ENCODE data around the gene FAM83D. TPM values are rescaled to one million over a fixed set of nuclear protein-coding genes. Genes with fewer than 3 reads are reported as not detected.

Gene FAM83D
- total RNA-seq, 1 experiment from 2014 or later: 66.9 TPM

- Mint-ChIP-seq H3K27me3 (ENCODE audit: low read depth) (no peaks in the 10 kb centered on the region), H3K27ac (peak overlapping the region; percentile 98)
- no peak for ATAC-seq
Measured at GRCh38 chr20:38961530-38962043, 35.4 kb downstream of the FAM83D start.

DNA sequence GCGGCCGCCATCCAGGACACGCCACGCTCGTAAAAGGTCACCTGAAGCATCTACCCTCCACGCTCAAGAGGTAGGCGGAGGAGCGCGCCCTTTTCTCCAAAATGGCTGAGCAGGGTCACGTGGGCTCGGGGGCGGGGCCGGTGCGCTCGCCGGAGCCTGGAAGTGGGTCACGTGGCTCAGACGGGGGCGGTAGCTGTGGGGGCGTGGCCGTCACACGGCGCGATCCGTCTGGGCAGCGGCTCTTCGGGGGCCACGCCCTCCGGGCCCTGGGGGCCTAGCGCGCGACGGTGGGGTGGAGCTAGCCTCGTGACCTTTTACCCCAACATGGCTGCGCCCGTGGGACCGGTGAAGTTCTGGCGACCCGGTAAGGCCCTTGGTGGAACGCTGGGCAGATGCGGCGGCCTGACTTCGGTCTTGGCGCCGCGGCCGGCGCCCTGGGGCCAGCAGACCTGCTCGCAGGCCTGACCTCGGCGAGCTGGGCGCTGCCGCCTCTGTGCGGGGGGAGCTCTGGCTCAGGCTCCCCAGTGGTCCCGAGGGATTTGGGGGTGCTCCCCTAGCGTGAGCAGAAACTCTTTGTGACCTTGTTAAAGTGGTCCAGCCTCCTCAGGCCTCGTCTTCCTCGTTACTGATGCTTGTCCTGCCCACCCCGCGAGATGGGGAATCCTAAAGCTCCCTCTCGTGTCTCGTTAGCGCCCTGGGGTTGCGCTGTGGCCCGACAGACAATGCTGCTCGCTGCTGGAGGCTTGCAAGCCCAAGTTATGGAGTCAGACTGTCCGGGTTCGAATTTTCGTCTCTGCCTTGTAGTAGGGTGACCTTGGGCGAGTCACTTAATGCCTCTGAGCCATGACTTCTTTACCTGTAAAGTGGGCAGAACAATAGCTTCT is 36.1 kb downstream of the FAM83D start, which contains the start of gene DHX35:
DHX35 (plus strand) TSS at position 301 of the 884 bp plus-strand sequence; CDS start at position 325, 24 bp downstream.
- Mint-ChIP-seq H3K4me1 (peaks cover 24% of the 10 kb centered on the region), H3K36me3 (peaks cover 7% of the 10 kb centered on the region), H3K4me3 (peak within 1 kb of the TSS; percentile 97), H3K9me3 (no peaks in the 10 kb centered on the region), H3K27ac (peak within 1 kb of the TSS; percentile 99), H3K27me3 (ENCODE audit: low read depth) (no peaks in the 10 kb centered on the region)
- CTCF ChIA-PET: interaction anchor here (0.7 to 2.8 kb wide), 13 partner anchors 9 to 313 kb away, joined by 3 to 15 read pairs (median 5); partner anchors contain the start of gene FAM83D
- POLR2A ChIA-PET: interaction anchor here (0.6 to 2.0 kb wide), 7 partner anchors 17 to 236 kb away, joined by 3 to 21 read pairs (median 5); partner anchors contain the start of gene FAM83D
- DNase-seq (ENCODE audit: low spot score): peak; percentile 98
- peak; percentile 99 for ATAC-seq
- no peak for TF ChIP-seq ZNF396 (CRISPR knock-in tag; IDR thresholded peaks at IDR 0.05; ENCODE audit: borderline replicate concordance)
- peak; percentile 69 for TF ChIP-seq ESRRA (CRISPR knock-in tag; IDR thresholded peaks at IDR 0.05; ENCODE audit: borderline replicate concordance)
- TF ChIP-seq SP1 (CRISPR knock-in tag; conservative IDR thresholded peaks at IDR 0.05): peak; percentile 97
- TF ChIP-seq ZNF263 (CRISPR knock-in tag; IDR thresholded peaks at IDR 0.05; ENCODE audit: low read depth): peak; percentile 65
- peak; percentile 86 for TF ChIP-seq NR2C2 (CRISPR knock-in tag; IDR thresholded peaks at IDR 0.05)
- TF ChIP-seq, protein P1, sequence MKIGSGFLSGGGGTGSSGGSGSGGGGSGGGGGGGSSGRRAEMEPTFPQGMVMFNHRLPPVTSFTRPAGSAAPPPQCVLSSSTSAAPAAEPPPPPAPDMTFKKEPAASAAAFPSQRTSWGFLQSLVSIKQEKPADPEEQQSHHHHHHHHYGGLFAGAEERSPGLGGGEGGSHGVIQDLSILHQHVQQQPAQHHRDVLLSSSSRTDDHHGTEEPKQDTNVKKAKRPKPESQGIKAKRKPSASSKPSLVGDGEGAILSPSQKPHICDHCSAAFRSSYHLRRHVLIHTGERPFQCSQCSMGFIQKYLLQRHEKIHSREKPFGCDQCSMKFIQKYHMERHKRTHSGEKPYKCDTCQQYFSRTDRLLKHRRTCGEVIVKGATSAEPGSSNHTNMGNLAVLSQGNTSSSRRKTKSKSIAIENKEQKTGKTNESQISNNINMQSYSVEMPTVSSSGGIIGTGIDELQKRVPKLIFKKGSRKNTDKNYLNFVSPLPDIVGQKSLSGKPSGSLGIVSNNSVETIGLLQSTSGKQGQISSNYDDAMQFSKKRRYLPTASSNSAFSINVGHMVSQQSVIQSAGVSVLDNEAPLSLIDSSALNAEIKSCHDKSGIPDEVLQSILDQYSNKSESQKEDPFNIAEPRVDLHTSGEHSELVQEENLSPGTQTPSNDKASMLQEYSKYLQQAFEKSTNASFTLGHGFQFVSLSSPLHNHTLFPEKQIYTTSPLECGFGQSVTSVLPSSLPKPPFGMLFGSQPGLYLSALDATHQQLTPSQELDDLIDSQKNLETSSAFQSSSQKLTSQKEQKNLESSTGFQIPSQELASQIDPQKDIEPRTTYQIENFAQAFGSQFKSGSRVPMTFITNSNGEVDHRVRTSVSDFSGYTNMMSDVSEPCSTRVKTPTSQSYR (CRISPR knock-in tag; IDR thresholded peaks at IDR 0.05): 0 out of 2 replicates have a peak, but pooled peaks have one; percentile 11
- no peak for TF ChIP-seq ZNF219 (CRISPR knock-in tag; IDR thresholded peaks at IDR 0.05; ENCODE audit: borderline replicate concordance)
- TF ChIP-seq JUN (CRISPR knock-in tag; IDR thresholded peaks at IDR 0.05): 0 out of 2 replicates have a peak, but pooled peaks have one; percentile 56
- TF ChIP-seq NR3C1 (CRISPR knock-in tag; conservative IDR thresholded peaks at IDR 0.05; ENCODE audit: low read depth): no peak
- peak; percentile 69 for TF ChIP-seq GABPB1 (CRISPR knock-in tag; IDR thresholded peaks at IDR 0.05)
- TF ChIP-seq, protein P2, sequence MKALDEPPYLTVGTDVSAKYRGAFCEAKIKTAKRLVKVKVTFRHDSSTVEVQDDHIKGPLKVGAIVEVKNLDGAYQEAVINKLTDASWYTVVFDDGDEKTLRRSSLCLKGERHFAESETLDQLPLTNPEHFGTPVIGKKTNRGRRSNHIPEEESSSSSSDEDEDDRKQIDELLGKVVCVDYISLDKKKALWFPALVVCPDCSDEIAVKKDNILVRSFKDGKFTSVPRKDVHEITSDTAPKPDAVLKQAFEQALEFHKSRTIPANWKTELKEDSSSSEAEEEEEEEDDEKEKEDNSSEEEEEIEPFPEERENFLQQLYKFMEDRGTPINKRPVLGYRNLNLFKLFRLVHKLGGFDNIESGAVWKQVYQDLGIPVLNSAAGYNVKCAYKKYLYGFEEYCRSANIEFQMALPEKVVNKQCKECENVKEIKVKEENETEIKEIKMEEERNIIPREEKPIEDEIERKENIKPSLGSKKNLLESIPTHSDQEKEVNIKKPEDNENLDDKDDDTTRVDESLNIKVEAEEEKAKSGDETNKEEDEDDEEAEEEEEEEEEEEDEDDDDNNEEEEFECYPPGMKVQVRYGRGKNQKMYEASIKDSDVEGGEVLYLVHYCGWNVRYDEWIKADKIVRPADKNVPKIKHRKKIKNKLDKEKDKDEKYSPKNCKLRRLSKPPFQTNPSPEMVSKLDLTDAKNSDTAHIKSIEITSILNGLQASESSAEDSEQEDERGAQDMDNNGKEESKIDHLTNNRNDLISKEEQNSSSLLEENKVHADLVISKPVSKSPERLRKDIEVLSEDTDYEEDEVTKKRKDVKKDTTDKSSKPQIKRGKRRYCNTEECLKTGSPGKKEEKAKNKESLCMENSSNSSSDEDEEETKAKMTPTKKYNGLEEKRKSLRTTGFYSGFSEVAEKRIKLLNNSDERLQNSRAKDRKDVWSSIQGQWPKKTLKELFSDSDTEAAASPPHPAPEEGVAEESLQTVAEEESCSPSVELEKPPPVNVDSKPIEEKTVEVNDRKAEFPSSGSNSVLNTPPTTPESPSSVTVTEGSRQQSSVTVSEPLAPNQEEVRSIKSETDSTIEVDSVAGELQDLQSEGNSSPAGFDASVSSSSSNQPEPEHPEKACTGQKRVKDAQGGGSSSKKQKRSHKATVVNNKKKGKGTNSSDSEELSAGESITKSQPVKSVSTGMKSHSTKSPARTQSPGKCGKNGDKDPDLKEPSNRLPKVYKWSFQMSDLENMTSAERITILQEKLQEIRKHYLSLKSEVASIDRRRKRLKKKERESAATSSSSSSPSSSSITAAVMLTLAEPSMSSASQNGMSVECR (CRISPR knock-in tag; IDR thresholded peaks at IDR 0.05; ENCODE audit: borderline replicate concordance): peak; percentile 66; the same call in 1 of the 2 replicates
- peak; percentile 88 for TF ChIP-seq HMGXB4 (CRISPR knock-in tag; IDR thresholded peaks at IDR 0.05)
- peak; percentile 34; the same call in 1 of the 2 replicates for TF ChIP-seq CREB1 (CRISPR knock-in tag; IDR thresholded peaks at IDR 0.05)
- 0 out of 2 replicates have a peak, but pooled peaks have one; percentile 43 for TF ChIP-seq ZBTB43 (CRISPR knock-in tag; IDR thresholded peaks at IDR 0.05)

More at GRCh38 chr20:38961530-38962043, 35.4 kb downstream of the FAM83D start:
- DNase-seq (ENCODE audit: low spot score): no peak
- Mint-ChIP-seq H3K4me1 (peaks cover 22% of the 10 kb centered on the region), H3K4me3 (peak overlapping the region; percentile 97), H3K36me3 (peaks cover 7% of the 10 kb centered on the region), H3K9me3 (no peaks in the 10 kb centered on the region)
- no peak for TF ChIP-seq CTCF (IDR thresholded peaks at IDR 0.05)
- 0 out of 2 replicates have a peak, but pooled peaks have one; percentile 36 for TF ChIP-seq ZBTB21 (CRISPR knock-in tag; IDR thresholded peaks at IDR 0.05; ENCODE audit: borderline replicate concordance)
- POLR2A ChIA-PET: interaction anchor here (0.9 to 2.0 kb wide), 6 partner anchors 24 to 235 kb away, joined by 3 to 21 read pairs (median 6); partner anchors contain the start of gene FAM83D
- CTCF ChIA-PET: interaction anchor here (0.5 to 2.8 kb wide), 12 partner anchors 8 to 312 kb away, joined by 3 to 15 read pairs (median 4); partner anchors contain the start of gene FAM83D
